GM23338 (cell line): ENCODE data around the gene MTCL3.

ENCODE experiments used
- ATAC-seq: fragments of 200-7000 bp; cut with Tn5 transposase; 3 replicates; pipeline ENCODE4 v1.9.1; 2020
- DNase-seq: peaks from one replicate; pipeline ENCODE4 v3.0.0-alpha.2; 2015; ENCODE audit warnings: low spot score
- H2AFZ ChIP-seq: fragments of 200-600 bp; sonication (generic); 2 replicates; pipeline ENCODE4 v1.8.0; 2016; ENCODE audit warnings: antibody characterized with exemption, mild to moderate bottlenecking, moderate library complexity
- H3F3A ChIP-seq: fragments of 200-600 bp; sonication (generic); replicated peaks from 2 replicates; pipeline ENCODE4 v1.8.0; 2017; ENCODE audit warnings: antibody characterized with exemption, mixed run types, low read depth
- H3K27ac ChIP-seq: fragments of 200-600 bp; sonication (generic); 2 replicates; pipeline ENCODE4 v1.6.1; 2016; ENCODE audit warnings: low read depth
- H3K27me3 ChIP-seq: fragments of 200-600 bp; sonication (generic); 2 replicates; pipeline ENCODE4 v1.8.0; 2016; ENCODE audit warnings: mild to moderate bottlenecking, mixed run types, moderate library complexity; ENCODE audit not compliant: insufficient read depth
- H3K36me3 ChIP-seq: fragments of 200-600 bp; sonication (generic); 2 replicates; pipeline ENCODE4 v1.8.0; 2016; ENCODE audit warnings: mild to moderate bottlenecking; ENCODE audit not compliant: insufficient read depth
- H3K4me1 ChIP-seq: fragments of 200-600 bp; sonication (generic); 2 replicates; pipeline ENCODE4 v1.8.0; 2016; ENCODE audit warnings: mild to moderate bottlenecking, moderate library complexity; ENCODE audit not compliant: insufficient read depth
- H3K4me2 ChIP-seq: fragments of 200-600 bp; sonication (generic); 2 replicates; pipeline ENCODE4 v1.7.1; 2017; ENCODE audit warnings: mixed run types
- H3K4me3 ChIP-seq: fragments of 200-600 bp; sonication (generic); 2 replicates; pipeline ENCODE4 v1.6.1; 2016; ENCODE audit warnings: mixed run types
- H3K79me2 ChIP-seq: fragments of 200-600 bp; sonication (generic); replicated peaks from 2 replicates; pipeline ENCODE4 v1.8.0; 2017; ENCODE audit warnings: mild to moderate bottlenecking; ENCODE audit not compliant: insufficient read depth
- H3K9me2 ChIP-seq: fragments of 200-600 bp; sonication (generic); 2 replicates; pipeline ENCODE4 v1.8.0; 2017; ENCODE audit not compliant: insufficient read depth
- H4K20me1 ChIP-seq: fragments of 200-600 bp; sonication (generic); replicated peaks from 2 replicates; pipeline ENCODE4 v1.8.0; 2017; ENCODE audit warnings: mild to moderate bottlenecking; ENCODE audit not compliant: insufficient read depth
- H3K27ac Mint-ChIP-seq: 2 replicates; pipeline ENCODE4 v1.8.0; 2020; ENCODE audit warnings: inconsistent platforms, mild to moderate bottlenecking, moderate library complexity, mixed read lengths
- H3K27me3 Mint-ChIP-seq: 3 replicates; pipeline ENCODE4 v1.8.0; 2022; ENCODE audit warnings: low read depth, mild to moderate bottlenecking, moderate library complexity, mixed read lengths, inconsistent platforms; ENCODE audit not compliant: insufficient read depth, poor library complexity
- H3K36me3 Mint-ChIP-seq: 3 replicates; pipeline ENCODE4 v1.8.0; 2021; ENCODE audit warnings: low read depth, mild to moderate bottlenecking, inconsistent platforms, moderate library complexity, mixed read lengths
- H3K4me1 Mint-ChIP-seq: 3 replicates; pipeline ENCODE4 v1.8.0; 2020; ENCODE audit warnings: mild to moderate bottlenecking, inconsistent platforms, mixed read lengths
- H3K4me3 Mint-ChIP-seq: 3 replicates; pipeline ENCODE4 v1.8.0; 2021; ENCODE audit warnings: moderate library complexity, mild to moderate bottlenecking, inconsistent platforms, mixed read lengths
- H3K9me3 Mint-ChIP-seq: 3 replicates; pipeline ENCODE4 v1.8.0; 2020; ENCODE audit warnings: moderate library complexity, mild to moderate bottlenecking, inconsistent platforms, mixed read lengths
- CREB1 ChIP-seq: fragments of 250-450 bp; sonication (Bioruptor Pico); IDR thresholded peaks from 2 replicates; pipeline ENCODE4 v1.5.0; 2020; ENCODE audit warnings: low read depth, mild to moderate bottlenecking, moderate library complexity
- CTCF ChIP-seq, 2 experiments: fragments of 200-600 bp in 1 of 2; sonication (generic) in 1 of 2; conservative IDR thresholded peaks; 2 replicates each; pipeline versions ENCODE4 v1.5.1 to v1.6.1; 2016 to 2017; ENCODE audit warnings: antibody characterized with exemption in 2 of 2, low read depth in 2 of 2, mild to moderate bottlenecking in 2 of 2, moderate library complexity in 1 of 2
- ETS1 ChIP-seq: IDR thresholded peaks from 2 replicates; pipeline ENCODE4 v1.6.1; 2016; ENCODE audit warnings: antibody characterized with exemption
- EZH2 ChIP-seq: fragments of 200-600 bp; sonication (generic); IDR thresholded peaks from one replicate; pipeline ENCODE4 v1.8.0; 2017; ENCODE audit warnings: antibody characterized with exemption, mild to moderate bottlenecking, low read depth; ENCODE audit not compliant: unreplicated experiment
- EZH2phosphoT487 ChIP-seq: fragments of 200-600 bp; sonication (generic); IDR thresholded peaks from one replicate; pipeline ENCODE4 v1.8.1; 2018; ENCODE audit warnings: antibody characterized with exemption; ENCODE audit not compliant: unreplicated experiment
- JUNB ChIP-seq: IDR thresholded peaks from one replicate; pipeline ENCODE4 v1.6.1; 2016; ENCODE audit warnings: antibody characterized with exemption; ENCODE audit not compliant: unreplicated experiment
- NANOG ChIP-seq: IDR thresholded peaks from 2 replicates; pipeline ENCODE4 v1.6.1; 2016; ENCODE audit warnings: antibody characterized with exemption, borderline replicate concordance
- POLR2AphosphoS5 ChIP-seq: IDR thresholded peaks from 2 replicates; pipeline ENCODE4 v1.6.1; 2016; ENCODE audit warnings: antibody characterized with exemption, low read depth
- REST ChIP-seq: IDR thresholded peaks from one replicate; pipeline ENCODE4 v1.6.1; 2018; ENCODE audit warnings: antibody characterized with exemption; ENCODE audit not compliant: unreplicated experiment
- STAT1 ChIP-seq: IDR thresholded peaks from one replicate; pipeline ENCODE4 v1.6.1; 2016; ENCODE audit warnings: antibody characterized with exemption; ENCODE audit not compliant: unreplicated experiment
- ZNF114 ChIP-seq: fragments of 250-450 bp; sonication (Bioruptor Pico); IDR thresholded peaks from 2 replicates; pipeline ENCODE4 v1.5.0; 2020; ENCODE audit warnings: mild to moderate bottlenecking, moderate library complexity
- ZNF331 ChIP-seq: fragments of 250-450 bp; sonication (Bioruptor Pico); IDR thresholded peaks from 2 replicates; pipeline ENCODE4 v1.5.0; 2020; ENCODE audit warnings: low read depth, mild to moderate bottlenecking, moderate library complexity
- ZNF462 ChIP-seq: fragments of 250-450 bp; sonication (Bioruptor Pico); IDR thresholded peaks from 2 replicates; pipeline ENCODE4 v1.5.0; 2020; ENCODE audit warnings: mild to moderate bottlenecking, moderate library complexity

The MTCL3 gene

GRCh38 chr6:127453845-127454619 is 65.1 kb downstream of the MTCL3 start:
- ATAC-seq: no peak
- peaks cover 43% of the 10 kb centered on the region for H3K4me1 Mint-ChIP-seq
- no peak overlapping the region for H3K4me2 ChIP-seq

More at GRCh38 chr6:127453845-127454619, 65.1 kb downstream of the MTCL3 start:
- Histone ChIP-seq H3K36me3 (no peaks in the 10 kb centered on the region), H3K4me1 (peaks cover 31% of the 10 kb centered on the region), H3K4me3 (no peak overlapping the region), H3K9me2 (no peaks in the 10 kb centered on the region), H3K27ac (no peak overlapping the region), H3F3A (no peaks in the 10 kb centered on the region), H2AFZ (no peak overlapping the region), H4K20me1 (no peaks in the 10 kb centered on the region), H3K79me2 (no peaks in the 10 kb centered on the region), H3K27me3 (no peaks in the 10 kb centered on the region)
- DNase-seq: no peak
- Mint-ChIP-seq H3K4me3 (no peak overlapping the region), H3K9me3 (no peaks in the 10 kb centered on the region), H3K27ac (no peak overlapping the region), H3K36me3 (peaks cover 14% of the 10 kb centered on the region), H3K27me3 (no peaks in the 10 kb centered on the region)
- TF ChIP-seq REST (no peak), ZNF114 (no peak), ZNF462 (CRISPR knock-in tag) (no peak), POLR2AphosphoS5 (no peak), CTCF (conservative IDR thresholded peaks at IDR 0.05; ENCODE audit: low read depth in 2 of 2) (no peak), JUNB (no peak), EZH2 (no peak), STAT1 (no peak), NANOG (no peak), ZNF331 (no peak), ETS1 (no peak), CREB1 (CRISPR knock-in tag) (no peak), EZH2phosphoT487 (no peak)
